CD4-positive, alpha-beta memory T cell (primary cell): ENCODE data around the gene PLBD2. TPM values are rescaled to one million over a fixed set of nuclear protein-coding genes. Genes with fewer than 3 reads are reported as not detected.

Source experiments
- CTCF ChIA-PET: fragments of 350-600 bp; sonication (Branson Sonifier 250); formaldehyde crosslinking; loops from one replicate; lab custom pipeline; 2021; ENCODE audit warnings: inconsistent platforms; ENCODE audit not compliant: partially characterized antibody; lab: Charles Lee
- POLR2A ChIA-PET: fragments of 350-600 bp; sonication (Branson Sonifier 250); formaldehyde crosslinking; loops from one replicate; lab custom pipeline; 2021; ENCODE audit not compliant: partially characterized antibody; lab: Charles Lee
- DNase-seq, 5 donors: peaks; one replicate each; pipeline versions ENCODE4 v3.0.0 to v3.0.0-alpha.2; 2020 to 2022; ENCODE audit warnings: mixed read lengths in 1 of 5
- H3K27ac ChIP-seq: one replicate; pipeline ENCODE4 v1.7.0; 2013; ENCODE audit warnings: low read depth, low read length
- H3K27me3 ChIP-seq: 2 replicates; pipeline ENCODE4 v1.7.0; 2013; ENCODE audit warnings: mild to moderate bottlenecking, low read length, moderate library complexity; ENCODE audit not compliant: insufficient read depth
- H3K36me3 ChIP-seq: 2 replicates; pipeline ENCODE4 v1.7.0; 2013; ENCODE audit warnings: mild to moderate bottlenecking, low read length, moderate library complexity; ENCODE audit not compliant: insufficient read depth
- H3K4me1 ChIP-seq: 2 replicates; pipeline ENCODE4 v1.7.0; 2013; ENCODE audit warnings: mild to moderate bottlenecking, low read length, moderate library complexity; ENCODE audit not compliant: insufficient read depth
- H3K4me3 ChIP-seq, 2 donors: one replicate each; pipeline ENCODE4 v1.7.0; 2013; ENCODE audit warnings: low read length in 2 of 2, mild to moderate bottlenecking in 1 of 2
- H3K9me3 ChIP-seq, 2 donors: one replicate each; pipeline ENCODE4 v1.7.0; 2013; ENCODE audit warnings: low read length in 2 of 2, control low read depth in 1 of 2; ENCODE audit not compliant: control insufficient read depth in 1 of 2
- H3K27ac Mint-ChIP-seq, 7 donors: one replicate each; pipeline ENCODE4 v1.8.0; 2020 to 2021; ENCODE audit warnings: mixed read lengths in 7 of 7, mild to moderate bottlenecking in 6 of 7, inconsistent platforms in 3 of 7, moderate library complexity in 3 of 7
- H3K27me3 Mint-ChIP-seq, 2 donors: one replicate each; pipeline ENCODE4 v1.8.0; 2020 to 2021; ENCODE audit warnings: mixed read lengths in 2 of 2
- H3K36me3 Mint-ChIP-seq, 2 donors: one replicate each; pipeline ENCODE4 v1.8.0; 2020 to 2021; ENCODE audit warnings: mixed read lengths in 2 of 2, inconsistent platforms in 1 of 2, mild to moderate bottlenecking in 1 of 2
- H3K4me1 Mint-ChIP-seq, 4 donors: one replicate each; pipeline ENCODE4 v1.8.0; 2020 to 2021; ENCODE audit warnings: mixed read lengths in 4 of 4, mild to moderate bottlenecking in 1 of 4
- H3K4me3 Mint-ChIP-seq, 8 donors: one replicate each; pipeline ENCODE4 v1.8.0; 2020 to 2021; ENCODE audit warnings: mixed read lengths in 8 of 8, mild to moderate bottlenecking in 7 of 8, moderate library complexity in 6 of 8, inconsistent platforms in 3 of 8
- H3K9me3 Mint-ChIP-seq, 8 donors: one replicate each; pipeline ENCODE4 v1.8.0; 2020 to 2021; ENCODE audit warnings: mixed read lengths in 8 of 8, mild to moderate bottlenecking in 5 of 8, inconsistent platforms in 3 of 8, moderate library complexity in 1 of 8
- intact Hi-C: fragments of 100-400 bp; cut with micrococcal nuclease; formaldehyde crosslinking; loops from one replicate; pipeline ENCODE4 v1.15.1; 2023
- polyA plus RNA-seq, 2 donors: library from polyadenylated mRNA; unstranded; fragments of 300-500 nt; fragmentation: Illumina TruSeq; gene quantifications; one replicate each; pipeline ENCODE4 v1.2.3, GENCODE V29; 2021
- total RNA-seq, 2 experiments: library from RNA; stranded (reverse); gene quantifications; one replicate each; pipeline ENCODE4 v1.2.3, GENCODE V29; 2021

The PLBD2 gene
- total RNA-seq (10 to 100 TPM; 15.6 to 18.4 TPM), polyA plus RNA-seq (10 to 100 TPM in 1 of 2 donors, 1 to 10 TPM in 1; 2.2 to 10.7 TPM)

DNA sequence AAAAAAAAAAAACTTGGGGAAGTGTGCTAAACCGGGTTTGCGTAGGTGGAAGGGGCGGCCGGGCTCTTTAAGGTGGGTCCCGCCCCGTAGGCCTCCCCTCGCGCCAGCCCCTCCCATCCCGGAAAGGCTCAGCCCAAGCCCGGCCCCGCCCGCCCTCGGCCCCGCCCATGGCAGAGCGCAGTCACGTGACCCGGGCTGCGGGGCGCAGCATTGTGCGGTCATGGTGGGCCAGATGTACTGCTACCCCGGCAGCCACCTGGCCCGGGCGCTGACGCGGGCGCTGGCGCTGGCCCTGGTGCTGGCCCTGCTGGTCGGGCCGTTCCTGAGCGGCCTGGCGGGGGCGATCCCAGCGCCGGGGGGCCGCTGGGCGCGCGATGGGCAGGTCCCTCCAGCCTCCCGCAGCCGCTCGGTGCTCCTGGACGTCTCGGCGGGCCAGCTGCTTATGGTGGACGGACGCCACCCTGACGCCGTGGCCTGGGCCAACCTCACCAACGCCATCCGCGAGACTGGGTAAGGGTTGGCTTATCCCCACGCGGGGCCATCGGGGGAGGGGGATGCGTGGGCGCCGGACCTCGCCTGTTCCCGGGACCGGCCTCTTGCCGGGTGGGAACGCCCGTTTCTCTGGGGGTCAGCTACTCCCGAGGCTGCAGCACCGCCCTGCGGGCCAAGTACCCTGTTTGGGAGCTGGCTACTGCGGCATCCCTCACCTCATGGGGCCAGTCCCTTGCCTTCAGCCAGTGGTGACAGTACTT is at the start of gene PLBD2:
Gene PLBD2, plus strand, starts transcription at position 207 of the 752 bp plus-strand sequence. Its CDS starts 14 bp downstream, at position 221.
- Histone ChIP-seq H3K36me3 (no peaks in the 10 kb centered on the region), H3K27ac (peak within 1 kb of the TSS; percentile 63), H3K4me1 (peaks cover 19% of the 10 kb centered on the region), H3K27me3 (no peaks in the 10 kb centered on the region), H3K4me3 (peak within 1 kb of the TSS; percentile 63 to 70), H3K9me3 (no peaks in the 10 kb centered on the region)
- intact Hi-C loops = loop anchor here (1.0 kb wide), 3 partner anchors 23 to 173 kb away; partner anchors contain the start of genes DDX54, RITA1, SLC8B1 and TPCN1
- peaks cover 6 to 24% (median 16%) of the 10 kb centered on the region in 4 donors for H3K4me1 Mint-ChIP-seq
- peak within 1 kb of the TSS; percentile 91 to 98 (median 97) for H3K27ac Mint-ChIP-seq
- POLR2A ChIA-PET = interaction anchor here (1.2 to 1.8 kb wide), 3 partner anchors 24 to 173 kb away, joined by 4 to 9 read pairs (median 6); partner anchors contain the start of genes DDX54, RITA1 and SLC8B1
- no peaks in the 10 kb centered on the region for H3K27me3 Mint-ChIP-seq
- peaks cover 2 to 4% of the 10 kb centered on the region in 2 donors for H3K36me3 Mint-ChIP-seq
- peak; percentile 92 to 95 (median 93) for DNase-seq
- H3K9me3 Mint-ChIP-seq = no peaks in the 10 kb centered on the region
- CTCF ChIA-PET = no interaction called here
- H3K4me3 Mint-ChIP-seq = peak within 1 kb of the TSS; percentile 89 to 94 (median 92)

DNA sequence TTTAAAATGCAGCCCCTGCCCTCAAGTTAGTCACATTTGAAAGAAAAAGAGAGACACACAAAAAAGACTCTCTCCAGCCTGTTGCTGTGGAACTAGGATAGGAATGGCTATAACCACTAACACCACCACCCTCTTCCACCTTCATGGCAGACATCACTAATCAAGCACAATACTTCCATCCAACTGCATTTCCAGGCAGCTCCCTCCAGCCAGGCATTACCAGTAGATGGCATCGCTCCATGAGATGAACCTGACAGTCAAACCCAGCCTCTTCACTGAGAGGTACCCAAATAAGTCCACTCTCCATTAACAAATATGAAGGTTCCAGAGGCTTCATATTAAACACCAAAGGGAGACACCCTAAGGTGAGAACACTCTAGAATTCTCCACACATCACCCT is 47.9 kb upstream of the PLBD2 start:
- H3K27ac Mint-ChIP-seq = peak overlapping the region in 4 of 7 donors; percentile 27 to 67 (median 54)
- no peak overlapping the region for H3K4me3 Mint-ChIP-seq
- no peaks in the 10 kb centered on the region for H3K4me1 ChIP-seq
- no peak for DNase-seq
- H3K9me3 Mint-ChIP-seq = no peaks in the 10 kb centered on the region
- H3K36me3 Mint-ChIP-seq = peaks cover 45 to 68% of the 10 kb centered on the region in 2 donors
- no peaks in the 10 kb centered on the region for H3K27me3 Mint-ChIP-seq
- H3K9me3 ChIP-seq = no peaks in the 10 kb centered on the region
- no peaks in the 10 kb centered on the region for H3K27me3 ChIP-seq
- peaks cover 0 to 2% (median 0%) of the 10 kb centered on the region in 4 donors for H3K4me1 Mint-ChIP-seq
- ChIA-PET CTCF (interaction anchor here (0.7 to 3.3 kb wide), 6 partner anchors 9 to 115 kb away, joined by 3 to 13 read pairs (median 4); partner anchors contain the start of gene SLC8B1), POLR2A (interaction anchor here (1.7 kb wide), 1 partner anchor 21 kb away, joined by 5 read pairs; no protein-coding TSS in a partner anchor)
- no peak overlapping the region for H3K27ac ChIP-seq
- H3K4me3 ChIP-seq = no peak overlapping the region
- peaks cover 47% of the 10 kb centered on the region for H3K36me3 ChIP-seq
- intact Hi-C loops = loop anchor here (5.0 kb wide), 1 partner anchor 263 kb away; no protein-coding TSS in a partner anchor

DNA sequence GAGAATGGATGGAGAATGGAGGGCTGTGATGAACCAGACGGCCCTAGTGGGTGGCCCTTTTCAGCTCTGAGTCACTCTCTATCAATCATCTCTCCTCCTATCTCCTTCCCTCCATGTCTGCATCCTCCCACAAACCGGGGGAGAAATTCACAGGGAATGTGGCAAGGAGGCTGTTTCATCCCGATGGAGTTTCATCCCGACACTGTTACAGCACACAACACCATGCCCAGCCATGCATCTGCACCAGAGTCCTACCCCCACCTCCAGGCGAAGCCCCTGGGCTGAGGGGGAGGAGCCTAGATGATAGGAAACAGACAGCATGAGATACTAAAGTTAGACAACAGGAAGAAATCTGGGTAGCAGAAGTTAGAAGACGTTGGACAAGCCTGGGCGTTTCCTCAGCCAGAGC is 44.3 kb upstream of the PLBD2 start:
- intact Hi-C loops = loop anchor here (5.0 kb wide), 1 partner anchor 267 kb away; no protein-coding TSS in a partner anchor
- H3K36me3 ChIP-seq = peaks cover 57% of the 10 kb centered on the region
- CTCF ChIA-PET = no interaction called here

DNA sequence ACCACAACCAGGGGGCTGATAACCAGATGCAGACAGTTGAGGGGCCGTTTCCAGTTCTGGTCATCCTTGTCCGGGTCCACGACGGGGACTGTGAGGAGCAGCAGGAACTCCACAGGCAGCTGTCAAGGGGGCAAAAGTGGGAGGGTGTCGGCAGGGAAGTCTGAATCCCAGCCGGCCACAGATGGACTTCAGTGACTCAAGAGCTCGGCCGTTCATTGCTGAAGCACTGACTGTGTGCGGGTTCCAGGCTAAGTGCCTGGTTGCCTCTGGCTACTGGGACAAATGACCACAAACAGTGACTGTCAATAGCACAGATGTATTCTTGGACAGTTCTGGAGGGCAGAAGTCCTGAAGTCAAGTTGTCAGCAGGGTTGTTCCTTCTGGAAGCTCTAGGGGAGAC is 43.0 kb upstream of the PLBD2 start:
- H3K4me3 Mint-ChIP-seq = no peak overlapping the region
- ChIA-PET POLR2A (no interaction called here), CTCF (interaction anchor here (0.5 to 1.2 kb wide), 2 partner anchors 16 to 110 kb away, joined by 3 read pairs; no protein-coding TSS in a partner anchor)
- no peak for DNase-seq
- peaks cover 61 to 79% of the 10 kb centered on the region in 2 donors for H3K36me3 Mint-ChIP-seq
- Histone ChIP-seq H3K4me3 (no peak overlapping the region), H3K27ac (no peak overlapping the region), H3K27me3 (no peaks in the 10 kb centered on the region), H3K36me3 (peaks cover 62% of the 10 kb centered on the region), H3K9me3 (no peaks in the 10 kb centered on the region), H3K4me1 (no peaks in the 10 kb centered on the region)
- H3K4me1 Mint-ChIP-seq = peaks cover 0 to 4% (median under 1%) of the 10 kb centered on the region in 4 donors
- intact Hi-C loops = no loop called here
- H3K9me3 Mint-ChIP-seq = no peaks in the 10 kb centered on the region
- H3K27ac Mint-ChIP-seq = peak overlapping the region in 1 of 7 donors; percentile 29
- no peaks in the 10 kb centered on the region for H3K27me3 Mint-ChIP-seq

More for the DNA sequence above, 44.3 kb upstream of the PLBD2 start:
- Mint-ChIP-seq H3K9me3 (no peaks in the 10 kb centered on the region), H3K27ac (peak overlapping the region in 3 of 7 donors; percentile 67 to 85 (median 70)), H3K4me1 (peaks cover 0 to 4% (median under 1%) of the 10 kb centered on the region in 4 donors), H3K4me3 (no peak overlapping the region), H3K36me3 (peaks cover 53 to 78% of the 10 kb centered on the region in 2 donors), H3K27me3 (no peaks in the 10 kb centered on the region)
- POLR2A ChIA-PET = no interaction called here
- no peak for DNase-seq
- no peaks in the 10 kb centered on the region for H3K27me3 ChIP-seq
- no peaks in the 10 kb centered on the region for H3K9me3 ChIP-seq
- H3K4me1 ChIP-seq = no peaks in the 10 kb centered on the region
- H3K4me3 ChIP-seq = no peak overlapping the region
- no peak overlapping the region for H3K27ac ChIP-seq

DNA sequence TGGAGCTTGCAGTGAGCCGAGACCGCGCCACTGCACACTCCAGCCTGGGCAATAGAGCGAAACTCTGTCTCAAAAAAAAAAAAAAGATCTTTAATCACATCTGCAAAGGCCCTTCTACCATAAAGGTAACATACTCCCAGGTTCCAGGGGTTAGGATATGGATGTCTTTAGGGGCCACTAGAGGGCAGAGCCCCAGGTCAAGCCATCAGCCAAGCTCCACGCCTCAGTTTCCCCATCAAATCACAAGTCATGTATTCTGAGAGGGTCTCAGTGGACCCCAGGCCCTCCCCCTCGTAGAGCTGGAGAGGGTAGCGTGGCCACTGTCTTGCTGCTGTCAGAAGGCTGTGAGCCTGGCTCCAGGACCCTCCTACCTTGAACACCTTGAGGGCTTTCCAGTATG is 42.2 kb upstream of the PLBD2 start:
- H3K4me1 Mint-ChIP-seq = peaks cover 0 to 4% (median 0%) of the 10 kb centered on the region in 4 donors
- H3K27ac Mint-ChIP-seq = no peak overlapping the region
- Histone ChIP-seq H3K4me3 (no peak overlapping the region), H3K4me1 (no peaks in the 10 kb centered on the region), H3K36me3 (peaks cover 56% of the 10 kb centered on the region), H3K9me3 (no peaks in the 10 kb centered on the region), H3K27ac (no peak overlapping the region), H3K27me3 (no peaks in the 10 kb centered on the region)
- no peaks in the 10 kb centered on the region for H3K9me3 Mint-ChIP-seq
- CTCF ChIA-PET = interaction anchor here (1.2 kb wide), 1 partner anchor 109 kb away, joined by 3 read pairs; no protein-coding TSS in a partner anchor
- intact Hi-C loops = no loop called here
- no peaks in the 10 kb centered on the region for H3K27me3 Mint-ChIP-seq
- no peak for DNase-seq
- POLR2A ChIA-PET = no interaction called here
- H3K36me3 Mint-ChIP-seq = peaks cover 56 to 77% of the 10 kb centered on the region in 2 donors
- H3K4me3 Mint-ChIP-seq = no peak overlapping the region

- peaks cover 58 to 78% of the 10 kb centered on the region in 2 donors for H3K36me3 Mint-ChIP-seq
- H3K9me3 Mint-ChIP-seq = no peaks in the 10 kb centered on the region
- H3K27ac ChIP-seq = no peak overlapping the region
- intact Hi-C loops = no loop called here
- H3K9me3 ChIP-seq = no peaks in the 10 kb centered on the region
- no peaks in the 10 kb centered on the region for H3K27me3 Mint-ChIP-seq
- H3K4me1 Mint-ChIP-seq = peaks cover 0 to 4% (median 1%) of the 10 kb centered on the region in 4 donors
- ChIA-PET POLR2A (no interaction called here), CTCF (no interaction called here)
- H3K27ac Mint-ChIP-seq = no peak overlapping the region
- H3K4me1 ChIP-seq = no peaks in the 10 kb centered on the region
- H3K4me3 Mint-ChIP-seq = no peak overlapping the region
- H3K36me3 ChIP-seq = peaks cover 60% of the 10 kb centered on the region
- DNase-seq = no peak
- H3K4me3 ChIP-seq = no peak overlapping the region
- no peaks in the 10 kb centered on the region for H3K27me3 ChIP-seq
Measured at GRCh38 chr12:113317122-113317521, 41.3 kb upstream of the PLBD2 start.

- Mint-ChIP-seq H3K36me3 (peaks cover 62 to 77% of the 10 kb centered on the region in 2 donors), H3K4me3 (no peak overlapping the region), H3K4me1 (peaks cover 3 to 11% (median 8%) of the 10 kb centered on the region in 4 donors), H3K27me3 (no peaks in the 10 kb centered on the region), H3K27ac (no peak overlapping the region), H3K9me3 (no peaks in the 10 kb centered on the region)
- Histone ChIP-seq H3K4me3 (no peak overlapping the region), H3K27ac (no peak overlapping the region), H3K9me3 (no peaks in the 10 kb centered on the region), H3K36me3 (peaks cover 64% of the 10 kb centered on the region), H3K4me1 (no peaks in the 10 kb centered on the region), H3K27me3 (no peaks in the 10 kb centered on the region)
- intact Hi-C loops = no loop called here
- POLR2A ChIA-PET = no interaction called here
- CTCF ChIA-PET = no interaction called here
- no peak for DNase-seq
Measured at GRCh38 chr12:113318046-113318656, 40.2 kb upstream of the PLBD2 start.
